ENCODE data around the gene GPS1. TPM values are rescaled to one million over a fixed set of nuclear protein-coding genes. Genes with fewer than 3 reads are reported as not detected.

Gene GPS1
- total RNA-seq, 1 donor: 93.7 TPM

Other genes starting within 250 kb of the GPS1 start
- gene GCGR, start 247.7 kb upstream of the GPS1 start, total RNA-seq: under 0.01 TPM in 1 of 2 replicates, not detected in the other
- 136 and 163 TPM in 2 replicates for gene MCRIP1, start 218.6 kb upstream of the GPS1 start, total RNA-seq
- gene PPP1R27, start 216.8 kb upstream of the GPS1 start, total RNA-seq: not detected in 2 replicates
- gene P4HB, start 191.4 kb upstream of the GPS1 start, total RNA-seq: 1,119 and 1,240 TPM in 2 replicates
- 120 and 133 TPM in 2 replicates for gene ARHGDIA, start 180.6 kb upstream of the GPS1 start, total RNA-seq
- 58.0 and 60.1 TPM in 2 replicates for gene ALYREF, start 160.3 kb upstream of the GPS1 start, total RNA-seq
- 105 and 123 TPM in 2 replicates for gene ANAPC11, start 160.2 kb upstream of the GPS1 start, total RNA-seq
- gene NPB, start 149.7 kb upstream of the GPS1 start, total RNA-seq: under 0.01 TPM in 1 of 2 replicates, not detected in the other
- gene PCYT2, start 140.5 kb upstream of the GPS1 start, total RNA-seq: 61.6 and 67.0 TPM in 2 replicates
- 15.0 and 22.1 TPM in 2 replicates for gene SIRT7, start 133.7 kb upstream of the GPS1 start, total RNA-seq
- gene MAFG, start 124.2 kb upstream of the GPS1 start, total RNA-seq: 27.1 and 32.6 TPM in 2 replicates
- gene PYCR1, start 114.6 kb upstream of the GPS1 start, total RNA-seq: 121 and 141 TPM in 2 replicates
- gene MYADML2, start 104.7 kb upstream of the GPS1 start, total RNA-seq: not detected in 2 replicates
- gene NOTUM, start 90.7 kb upstream of the GPS1 start, total RNA-seq: 0.72 TPM in 1 of 2 replicates, not detected in the other
- 33.9 and 35.8 TPM in 2 replicates for gene ASPSCR1, start 74.3 kb upstream of the GPS1 start, total RNA-seq
- 13.8 and 18.8 TPM in 2 replicates for gene CENPX, start 29.0 kb upstream of the GPS1 start, total RNA-seq
- 12.1 and 13.4 TPM in 2 replicates for gene LRRC45, start 28.6 kb upstream of the GPS1 start, total RNA-seq
- gene RAC3, start 20.2 kb upstream of the GPS1 start, total RNA-seq: 0.59 and 1.8 TPM in 2 replicates
- 23.9 and 31.8 TPM in 2 replicates for gene DCXR, start 14.2 kb upstream of the GPS1 start, total RNA-seq
- 46.3 and 52.7 TPM in 2 replicates for gene RFNG, start 87 bp upstream of the GPS1 start, total RNA-seq
- gene DUS1L, start 13.9 kb downstream of the GPS1 start, total RNA-seq: 43.8 and 43.9 TPM in 2 replicates
- gene FASN, start 46.3 kb downstream of the GPS1 start, total RNA-seq: 120 and 142 TPM in 2 replicates
- gene CCDC57, start 160.9 kb downstream of the GPS1 start, total RNA-seq: 21.0 and 25.9 TPM in 2 replicates
- 129 and 222 TPM in 2 replicates for gene SLC16A3, start 177.1 kb downstream of the GPS1 start, total RNA-seq
- 45.4 and 50.3 TPM in 2 replicates for gene CSNK1D, start 221.8 kb downstream of the GPS1 start, total RNA-seq

Data from osteoblast (primary cell).